Hepatocyte (in vitro differentiated cells): ENCODE data around the gene HMOX1. TPM values are rescaled to one million over a fixed set of nuclear protein-coding genes. Genes with fewer than 3 reads are reported as not detected.
"Not testable (repeated sequence)": the region's sequence is repeated elsewhere in the genome, so short reads cannot be mapped to it uniquely, and the experiment has no call there.

Source experiments
- DNase-seq: peaks from one replicate; pipeline ENCODE4 v3.0.0-alpha.2; 2016; ENCODE audit warnings: low spot score
- H2AFZ ChIP-seq: fragments of 200-600 bp; sonication (generic); 2 replicates; pipeline ENCODE4 v1.6.0; 2016; ENCODE audit warnings: antibody characterized with exemption, mild to moderate bottlenecking
- H3K27ac ChIP-seq: fragments of 200-600 bp; sonication (generic); 2 replicates; pipeline ENCODE4 v1.5.1; 2016; ENCODE audit warnings: mild to moderate bottlenecking
- H3K27me3 ChIP-seq: fragments of 200-600 bp; sonication (generic); 2 replicates; pipeline ENCODE4 v1.6.1; 2016
- H3K36me3 ChIP-seq: fragments of 200-600 bp; sonication (generic); replicated peaks from 2 replicates; pipeline ENCODE4 v1.5.1; 2016; ENCODE audit warnings: low read depth; ENCODE audit not compliant: insufficient read depth
- H3K4me1 ChIP-seq: fragments of 200-600 bp; sonication (generic); 2 replicates; pipeline ENCODE4 v1.5.1; 2016; ENCODE audit warnings: mild to moderate bottlenecking, moderate library complexity; ENCODE audit not compliant: insufficient read depth
- H3K4me2 ChIP-seq: fragments of 200-600 bp; sonication (generic); 2 replicates; pipeline ENCODE4 v1.6.0; 2016
- H3K4me3 ChIP-seq: fragments of 200-600 bp; sonication (generic); 2 replicates; pipeline ENCODE4 v1.5.1; 2016; ENCODE audit warnings: mild to moderate bottlenecking
- H3K79me2 ChIP-seq: fragments of 200-600 bp; sonication (generic); 2 replicates; pipeline ENCODE4 v1.6.0; 2017; ENCODE audit warnings: mild to moderate bottlenecking
- H3K9me2 ChIP-seq: fragments of 200-600 bp; sonication (generic); replicated peaks from 2 replicates; pipeline ENCODE4 v1.6.0; 2017; ENCODE audit warnings: mild to moderate bottlenecking; ENCODE audit not compliant: insufficient read depth
- H3K9me3 ChIP-seq: fragments of 200-600 bp; sonication (generic); 2 replicates; pipeline ENCODE4 v1.5.1; 2016; ENCODE audit warnings: low read depth, mild to moderate bottlenecking
- H4K20me1 ChIP-seq: fragments of 200-600 bp; sonication (generic); 2 replicates; pipeline ENCODE4 v1.6.0; 2016; ENCODE audit warnings: mild to moderate bottlenecking; ENCODE audit not compliant: insufficient read depth, poor library complexity, severe bottlenecking
- CTCF ChIP-seq: fragments of 200-600 bp; sonication (generic); IDR thresholded peaks from 2 replicates; pipeline ENCODE4 v1.5.1; 2016; ENCODE audit warnings: antibody characterized with exemption, mild to moderate bottlenecking; ENCODE audit not compliant: poor library complexity
- EZH2 ChIP-seq: fragments of 200-600 bp; sonication (generic); IDR thresholded peaks from 2 replicates; pipeline ENCODE4 v1.6.1; 2016; ENCODE audit warnings: antibody characterized with exemption, mild to moderate bottlenecking, borderline replicate concordance
- EZH2phosphoT487 ChIP-seq: fragments of 200-600 bp; sonication (generic); IDR thresholded peaks from one replicate; pipeline ENCODE4 v1.6.1; 2018; ENCODE audit warnings: antibody characterized with exemption, mild to moderate bottlenecking, low read depth, moderate library complexity; ENCODE audit not compliant: unreplicated experiment, severe bottlenecking
- WGBS: methylation state at CpG from one replicate; pipeline ENCODE4 v1.1.6; 2016; ENCODE audit warnings: low lambda C conversion rate; ENCODE audit errors: missing lambda C conversion rate; 5-methylcytosine and 5-hydroxymethylcytosine counted together
- polyA plus RNA-seq: library from polyadenylated mRNA; unstranded; fragments of >200 nt; fragmentation: Nextera tagmentation; extraction: Ambion mirVana; gene quantifications from 2 replicates; pipeline ENCODE4 v1.2.1, GENCODE V29; 2016
- total RNA-seq: library from RNA; depleted of rRNA; stranded (reverse); fragments of >200 nt; gene quantifications from 2 replicates; pipeline ENCODE4 v1.2.3, GENCODE V29; 2014

The HMOX1 gene
- total and polyA plus RNA-seq, 2 experiments from 2014 or later = 43.8 to 58.6 TPM

GRCh38 chr22:35363566-35364086, 17.3 kb upstream of the HMOX1 start:
- Histone ChIP-seq H3K79me2 (no peaks in the 10 kb centered on the region), H4K20me1 (no peaks in the 10 kb centered on the region), H3K4me1 (no peaks in the 10 kb centered on the region), H3K4me3 (no peak overlapping the region), H3K27ac (peak overlapping the region; percentile 60), H3K36me3 (no peaks in the 10 kb centered on the region), H3K9me2 (no peaks in the 10 kb centered on the region), H3K4me2 (no peak overlapping the region), H3K27me3 (no peaks in the 10 kb centered on the region), H3K9me3 (no peaks in the 10 kb centered on the region), H2AFZ (no peak overlapping the region)
- DNase-seq = no peak
- WGBS = 96% methylated on average over 11 of the region's 11 CpGs
- TF ChIP-seq CTCF (no peak), EZH2phosphoT487 (no peak), EZH2 (no peak)

- WGBS = 41% methylated on average over 7 of the region's 7 CpGs
- H2AFZ ChIP-seq, H3K79me2 ChIP-seq, H3K9me3 ChIP-seq, H3K4me2 ChIP-seq, H3K4me3 ChIP-seq, H3K27me3 ChIP-seq, H3K36me3 ChIP-seq, DNase-seq, H3K9me2 ChIP-seq, H3K4me1 ChIP-seq, H4K20me1 ChIP-seq: not testable (repeated sequence)
- peak overlapping the region; percentile 60 for H3K27ac ChIP-seq
Observed at GRCh38 chr22:35364230-35364629, 16.7 kb upstream of the HMOX1 start.

- peaks cover 3% of the 10 kb centered on the region for H3K4me1 ChIP-seq
- 68% methylated on average over 9 of the region's 9 CpGs for WGBS
- H3K4me2 ChIP-seq = peak overlapping the region; percentile 8
- H3K4me3 ChIP-seq = no peak overlapping the region
- H3K27me3 ChIP-seq = no peaks in the 10 kb centered on the region
- H3K9me2 ChIP-seq = no peaks in the 10 kb centered on the region
- peak; percentile 46 for DNase-seq
- H3K36me3 ChIP-seq = no peaks in the 10 kb centered on the region
- TF ChIP-seq EZH2 (no peak), CTCF (no peak), EZH2phosphoT487 (no peak)
- H3K27ac ChIP-seq = peak overlapping the region; percentile 73
- no peaks in the 10 kb centered on the region for H3K79me2 ChIP-seq
- H2AFZ ChIP-seq = no peak overlapping the region
- H3K9me3 ChIP-seq = no peaks in the 10 kb centered on the region
- H4K20me1 ChIP-seq = no peaks in the 10 kb centered on the region
Observed at GRCh38 chr22:35367331-35367886, 13.5 kb upstream of the HMOX1 start.

- Histone ChIP-seq H2AFZ (no peak overlapping the region), H3K9me2 (no peaks in the 10 kb centered on the region), H3K9me3 (no peaks in the 10 kb centered on the region), H3K4me2 (no peak overlapping the region), H3K36me3 (no peaks in the 10 kb centered on the region), H4K20me1 (no peaks in the 10 kb centered on the region), H3K4me3 (no peak overlapping the region), H3K4me1 (peaks cover 4% of the 10 kb centered on the region), H3K27me3 (no peaks in the 10 kb centered on the region), H3K27ac (no peak overlapping the region), H3K79me2 (no peaks in the 10 kb centered on the region)
- TF ChIP-seq CTCF = no peak
- no peak for TF ChIP-seq EZH2
- no peak for TF ChIP-seq EZH2phosphoT487
- WGBS = 81% methylated on average over 6 of the region's 6 CpGs
- no peak for DNase-seq
Observed at GRCh38 chr22:35368386-35368785, 12.5 kb upstream of the HMOX1 start.
